ENCODE measurements around the gene NFATC2IP.

NFATC2IP gene

GRCh38 chr16:28925386-28926228, 25.1 kb upstream of the NFATC2IP start:
- TF ChIP-seq CTCF (IDR thresholded peaks at IDR 0.05; ENCODE audit: borderline replicate concordance, insufficient read depth, low read depth, low read length): no peak
- peak overlapping the region; percentile 86 for H3K4me3 ChIP-seq (ENCODE audit: low read depth, low read length)

- H3K4me3 ChIP-seq (ENCODE audit: low read depth, low read length): peak overlapping the region; percentile 86
Observed at GRCh38 chr16:28926284-28926683, 24.5 kb upstream of the NFATC2IP start.

GRCh38 chr16:28927815-28928214, 22.9 kb upstream of the NFATC2IP start:
- TF ChIP-seq CTCF (IDR thresholded peaks at IDR 0.05; ENCODE audit: borderline replicate concordance, insufficient read depth, low read depth, low read length): no peak

GRCh38 chr16:28930203-28930602, 20.5 kb upstream of the NFATC2IP start:
- TF ChIP-seq CTCF (IDR thresholded peaks at IDR 0.05; ENCODE audit: borderline replicate concordance, insufficient read depth, low read depth, low read length): no peak
- no peak overlapping the region for H3K4me3 ChIP-seq (ENCODE audit: low read depth, low read length)

More at GRCh38 chr16:28927815-28928214, 22.9 kb upstream of the NFATC2IP start:
- H3K4me3 ChIP-seq (ENCODE audit: low read depth, low read length): no peak overlapping the region

GRCh38 chr16:28930652-28931051, 20.1 kb upstream of the NFATC2IP start:
- TF ChIP-seq CTCF (IDR thresholded peaks at IDR 0.05; ENCODE audit: borderline replicate concordance, insufficient read depth, low read depth, low read length): no peak
- no peak overlapping the region for H3K4me3 ChIP-seq (ENCODE audit: low read depth, low read length)

- peak within 1 kb of the TSS; percentile 80 for H3K4me3 ChIP-seq (ENCODE audit: low read depth, low read length)
Observed at GRCh38 chr16:28931801-28932225, 18.9 kb upstream of the NFATC2IP start, which contains the start of gene CD19. CD19 (plus strand) TSS chr16:28931971; CDS start chr16:28932001, 30 bp downstream.

More at GRCh38 chr16:28931801-28932225, 18.9 kb upstream of the NFATC2IP start, which contains the start of gene CD19:
- TF ChIP-seq CTCF (IDR thresholded peaks at IDR 0.05; ENCODE audit: borderline replicate concordance, insufficient read depth, low read depth, low read length): no peak
